ENCODE data around the gene CCT6A. TPM values are rescaled to one million over a fixed set of nuclear protein-coding genes. Genes with fewer than 3 reads are reported as not detected.
"Not testable (repeated sequence)": the region's sequence is repeated elsewhere in the genome, so short reads cannot be mapped to it uniquely, and the experiment has no call there.

The CCT6A gene
- total RNA-seq, 1 donor from 2014 or later = 113 TPM

GRCh38 chr7:56048245-56048644 is 3.3 kb upstream of the CCT6A start:
- Histone ChIP-seq H3K4me3 (ENCODE audit: low read length in 3 of 3) (no peak overlapping the region), H3K27me3 (ENCODE audit: control insufficient read depth in 3 of 3, insufficient read depth in 3 of 3, low read length in 3 of 3) (no peaks in the 10 kb centered on the region), H3K9me3 (ENCODE audit: control insufficient read depth in 3 of 3, low read length in 3 of 3) (no peaks in the 10 kb centered on the region), H3K27ac (ENCODE audit: low read depth, low read length) (no peak overlapping the region), H3K4me1 (ENCODE audit: control insufficient read depth in 3 of 3, insufficient read depth in 3 of 3, low read length in 3 of 3) (peaks cover 16 to 28% (median 21%) of the 10 kb centered on the region in 3 donors), H3K9ac (ENCODE audit: low read depth in 1 of 3, low read length in 3 of 3) (no peak overlapping the region), H3K36me3 (ENCODE audit: control insufficient read depth in 3 of 3, insufficient read depth in 3 of 3, low read length in 3 of 3) (peaks cover 2 to 4% (median 2%) of the 10 kb centered on the region in 3 donors)

GRCh38 chr7:56048763-56049162 is 2.8 kb upstream of the CCT6A start:
- H3K9ac ChIP-seq (ENCODE audit: low read depth in 1 of 3, low read length in 3 of 3); H3K9me3 ChIP-seq (ENCODE audit: control insufficient read depth in 3 of 3, low read length in 3 of 3); H3K4me3 ChIP-seq (ENCODE audit: low read length in 3 of 3); H3K27ac ChIP-seq (ENCODE audit: low read depth, low read length); H3K36me3 ChIP-seq (ENCODE audit: control insufficient read depth in 3 of 3, insufficient read depth in 3 of 3, low read length in 3 of 3); H3K27me3 ChIP-seq (ENCODE audit: control insufficient read depth in 3 of 3, insufficient read depth in 3 of 3, low read length in 3 of 3): not testable (repeated sequence)
- H3K4me1 ChIP-seq (ENCODE audit: control insufficient read depth in 3 of 3, insufficient read depth in 3 of 3, low read length in 3 of 3) = peaks cover 16 to 31% (median 21%) of the 10 kb centered on the region in 3 donors

DNA sequence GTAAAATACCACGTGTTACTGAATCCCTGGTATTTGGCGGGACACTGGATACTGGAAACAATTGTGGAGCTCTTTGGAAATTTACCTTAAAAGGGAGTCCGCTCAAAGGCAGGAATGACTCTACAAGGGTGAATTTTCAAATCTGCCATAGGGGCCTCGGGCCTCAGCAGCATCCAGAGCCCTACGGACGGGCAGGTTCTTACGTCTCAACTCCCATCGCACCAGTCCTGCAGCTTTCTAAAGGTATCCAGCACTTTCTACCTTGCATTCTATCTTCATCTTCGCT is 569 bp upstream of the CCT6A start:
- peak overlapping the region; percentile 92 for H3K27ac ChIP-seq (ENCODE audit: low read depth, low read length)
- H3K9me3 ChIP-seq (ENCODE audit: control insufficient read depth in 3 of 3, low read length in 3 of 3) = no peaks in the 10 kb centered on the region
- H3K36me3 ChIP-seq (ENCODE audit: control insufficient read depth in 3 of 3, insufficient read depth in 3 of 3, low read length in 3 of 3) = peaks cover 13 to 24% (median 22%) of the 10 kb centered on the region in 3 donors
- peaks cover 16 to 31% (median 21%) of the 10 kb centered on the region in 3 donors for H3K4me1 ChIP-seq (ENCODE audit: control insufficient read depth in 3 of 3, insufficient read depth in 3 of 3, low read length in 3 of 3)
- no peaks in the 10 kb centered on the region for H3K27me3 ChIP-seq (ENCODE audit: control insufficient read depth in 3 of 3, insufficient read depth in 3 of 3, low read length in 3 of 3)
- H3K4me3 ChIP-seq (ENCODE audit: low read length in 3 of 3) = peak overlapping the region; percentile 96 to 99 (median 99)
- peak overlapping the region; percentile 97 to 98 (median 98) for H3K9ac ChIP-seq (ENCODE audit: low read depth in 1 of 3, low read length in 3 of 3)

GRCh38 chr7:56053379-56053778 is 1.8 kb downstream of the CCT6A start:
- H3K4me3 ChIP-seq (ENCODE audit: low read length in 3 of 3) = no peak overlapping the region
- no peak overlapping the region for H3K9ac ChIP-seq (ENCODE audit: low read depth in 1 of 3, low read length in 3 of 3)
- no peaks in the 10 kb centered on the region for H3K9me3 ChIP-seq (ENCODE audit: control insufficient read depth in 3 of 3, low read length in 3 of 3)
- H3K27ac ChIP-seq (ENCODE audit: low read depth, low read length) = no peak overlapping the region
- H3K36me3 ChIP-seq (ENCODE audit: control insufficient read depth in 3 of 3, insufficient read depth in 3 of 3, low read length in 3 of 3) = peaks cover 25 to 45% (median 41%) of the 10 kb centered on the region in 3 donors
- H3K27me3 ChIP-seq (ENCODE audit: control insufficient read depth in 3 of 3, insufficient read depth in 3 of 3, low read length in 3 of 3) = no peaks in the 10 kb centered on the region
- peaks cover 16 to 31% (median 21%) of the 10 kb centered on the region in 3 donors for H3K4me1 ChIP-seq (ENCODE audit: control insufficient read depth in 3 of 3, insufficient read depth in 3 of 3, low read length in 3 of 3)

- no peaks in the 10 kb centered on the region for H3K27me3 ChIP-seq (ENCODE audit: control insufficient read depth in 3 of 3, insufficient read depth in 3 of 3, low read length in 3 of 3)
- H3K9me3 ChIP-seq (ENCODE audit: control insufficient read depth in 3 of 3, low read length in 3 of 3) = no peaks in the 10 kb centered on the region
- H3K27ac ChIP-seq (ENCODE audit: low read depth, low read length) = no peak overlapping the region
- no peak overlapping the region for H3K4me3 ChIP-seq (ENCODE audit: low read length in 3 of 3)
- H3K36me3 ChIP-seq (ENCODE audit: control insufficient read depth in 3 of 3, insufficient read depth in 3 of 3, low read length in 3 of 3) = peaks cover 29 to 50% (median 47%) of the 10 kb centered on the region in 3 donors
- H3K9ac ChIP-seq (ENCODE audit: low read depth in 1 of 3, low read length in 3 of 3) = no peak overlapping the region
- H3K4me1 ChIP-seq (ENCODE audit: control insufficient read depth in 3 of 3, insufficient read depth in 3 of 3, low read length in 3 of 3) = peaks cover 16 to 31% (median 21%) of the 10 kb centered on the region in 3 donors
Observed at GRCh38 chr7:56053993-56054392, 2.4 kb downstream of the CCT6A start.

GRCh38 chr7:56062382-56062781 is 10.8 kb downstream of the CCT6A start:
- no peak overlapping the region for H3K27ac ChIP-seq (ENCODE audit: low read depth, low read length)
- peaks cover 3 to 6% (median 4%) of the 10 kb centered on the region in 3 donors for H3K4me1 ChIP-seq (ENCODE audit: control insufficient read depth in 3 of 3, insufficient read depth in 3 of 3, low read length in 3 of 3)
- H3K9ac ChIP-seq (ENCODE audit: low read depth in 1 of 3, low read length in 3 of 3) = no peak overlapping the region
- no peaks in the 10 kb centered on the region for H3K27me3 ChIP-seq (ENCODE audit: control insufficient read depth in 3 of 3, insufficient read depth in 3 of 3, low read length in 3 of 3)
- no peaks in the 10 kb centered on the region for H3K9me3 ChIP-seq (ENCODE audit: control insufficient read depth in 3 of 3, low read length in 3 of 3)
- H3K4me3 ChIP-seq (ENCODE audit: low read length in 3 of 3) = no peak overlapping the region
- peaks cover 24 to 50% (median 48%) of the 10 kb centered on the region in 3 donors for H3K36me3 ChIP-seq (ENCODE audit: control insufficient read depth in 3 of 3, insufficient read depth in 3 of 3, low read length in 3 of 3)

- H3K4me3 ChIP-seq (ENCODE audit: low read length in 3 of 3) = peak overlapping the region; percentile 73 to 95 (median 93)
- H3K9ac ChIP-seq (ENCODE audit: low read depth in 1 of 3, low read length in 3 of 3) = peak overlapping the region; percentile 82 to 91 (median 88)
Observed at GRCh38 chr7:56063500-56063881, 11.9 kb downstream of the CCT6A start.

GRCh38 chr7:56063882-56064625 is 12.5 kb downstream of the CCT6A start, which contains the start of gene SUMF2:
Gene SUMF2, plus strand, starts transcription at chr7:56064286. Its CDS starts 26 bp downstream, at chr7:56064312.
- no peaks in the 10 kb centered on the region for H3K27me3 ChIP-seq (ENCODE audit: control insufficient read depth in 3 of 3, insufficient read depth in 3 of 3, low read length in 3 of 3)
- H3K9ac ChIP-seq (ENCODE audit: low read depth in 1 of 3, low read length in 3 of 3) = peak within 1 kb of the TSS; percentile 82 to 91 (median 88)
- peaks cover 19 to 42% (median 35%) of the 10 kb centered on the region in 3 donors for H3K36me3 ChIP-seq (ENCODE audit: control insufficient read depth in 3 of 3, insufficient read depth in 3 of 3, low read length in 3 of 3)
- H3K9me3 ChIP-seq (ENCODE audit: control insufficient read depth in 3 of 3, low read length in 3 of 3) = no peaks in the 10 kb centered on the region
- peak within 1 kb of the TSS; percentile 85 for H3K27ac ChIP-seq (ENCODE audit: low read depth, low read length)
- H3K4me1 ChIP-seq (ENCODE audit: control insufficient read depth in 3 of 3, insufficient read depth in 3 of 3, low read length in 3 of 3) = peaks cover 3 to 6% (median 4%) of the 10 kb centered on the region in 3 donors
- H3K4me3 ChIP-seq (ENCODE audit: low read length in 3 of 3) = peak within 1 kb of the TSS; percentile 73 to 95 (median 93)

More at GRCh38 chr7:56063500-56063881, 11.9 kb downstream of the CCT6A start:
- Histone ChIP-seq H3K9me3 (ENCODE audit: control insufficient read depth in 3 of 3, low read length in 3 of 3) (no peaks in the 10 kb centered on the region), H3K4me1 (ENCODE audit: control insufficient read depth in 3 of 3, insufficient read depth in 3 of 3, low read length in 3 of 3) (peaks cover 3 to 6% (median 4%) of the 10 kb centered on the region in 3 donors), H3K36me3 (ENCODE audit: control insufficient read depth in 3 of 3, insufficient read depth in 3 of 3, low read length in 3 of 3) (peaks cover 17 to 44% (median 37%) of the 10 kb centered on the region in 3 donors), H3K27me3 (ENCODE audit: control insufficient read depth in 3 of 3, insufficient read depth in 3 of 3, low read length in 3 of 3) (no peaks in the 10 kb centered on the region), H3K27ac (ENCODE audit: low read depth, low read length) (peak overlapping the region; percentile 85)

DNA sequence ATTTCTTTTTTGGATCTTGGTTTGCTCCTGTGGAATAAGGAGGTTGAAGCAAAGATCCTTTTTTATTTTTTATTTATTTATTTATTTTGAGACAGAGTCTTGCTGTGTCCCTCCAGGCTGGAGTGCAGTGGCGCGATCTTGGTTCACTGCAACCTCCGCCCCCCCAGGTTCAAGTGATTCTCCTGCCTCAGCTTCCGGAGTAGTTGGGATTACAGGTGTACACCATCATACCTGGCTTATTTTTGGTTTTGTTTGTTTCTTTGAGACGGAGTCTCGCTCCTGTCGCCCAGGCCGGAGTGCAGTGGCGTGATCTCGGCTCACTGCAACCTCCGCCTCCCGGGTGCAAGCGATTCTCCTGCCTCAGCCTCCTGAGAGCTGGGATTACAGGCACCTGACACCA is 14.8 kb downstream of the CCT6A start:
- not testable (repeated sequence) for H3K27ac ChIP-seq (ENCODE audit: low read depth, low read length); H3K9me3 ChIP-seq (ENCODE audit: control insufficient read depth in 3 of 3, low read length in 3 of 3); H3K4me3 ChIP-seq (ENCODE audit: low read length in 3 of 3); H3K9ac ChIP-seq (ENCODE audit: low read depth in 1 of 3, low read length in 3 of 3); H3K27me3 ChIP-seq (ENCODE audit: control insufficient read depth in 3 of 3, insufficient read depth in 3 of 3, low read length in 3 of 3); H3K4me1 ChIP-seq (ENCODE audit: control insufficient read depth in 3 of 3, insufficient read depth in 3 of 3, low read length in 3 of 3)
- peaks cover 15 to 34% (median 19%) of the 10 kb centered on the region in 3 donors for H3K36me3 ChIP-seq (ENCODE audit: control insufficient read depth in 3 of 3, insufficient read depth in 3 of 3, low read length in 3 of 3)

DNA sequence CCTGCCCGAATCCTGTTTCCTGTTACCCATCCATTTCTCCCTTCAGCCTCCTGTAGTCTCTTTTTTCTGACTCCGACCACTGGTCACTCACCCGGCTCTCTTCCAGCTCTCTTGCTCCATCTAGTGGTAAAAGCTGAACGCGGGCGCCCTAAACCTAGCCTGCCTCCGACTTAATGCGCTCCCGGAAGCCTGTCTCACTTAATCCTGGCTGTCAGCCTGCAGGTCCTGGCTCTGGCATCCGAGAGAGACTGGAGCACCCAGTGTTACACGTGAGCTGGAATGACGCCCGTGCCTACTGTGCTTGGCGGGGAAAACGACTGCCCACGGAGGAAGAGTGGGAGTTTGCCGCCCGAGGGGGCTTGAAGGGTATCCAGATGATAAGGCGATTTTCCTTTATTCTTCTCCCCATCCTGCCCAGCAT is 22.8 kb downstream of the CCT6A start:
- Histone ChIP-seq H3K27me3 (ENCODE audit: control insufficient read depth in 3 of 3, insufficient read depth in 3 of 3, low read length in 3 of 3) (no peaks in the 10 kb centered on the region), H3K9ac (ENCODE audit: low read depth in 1 of 3, low read length in 3 of 3) (peak overlapping the region in 1 of 3 donors; percentile 58), H3K9me3 (ENCODE audit: control insufficient read depth in 3 of 3, low read length in 3 of 3) (no peaks in the 10 kb centered on the region), H3K27ac (ENCODE audit: low read depth, low read length) (no peak overlapping the region), H3K4me3 (ENCODE audit: low read length in 3 of 3) (no peak overlapping the region), H3K4me1 (ENCODE audit: control insufficient read depth in 3 of 3, insufficient read depth in 3 of 3, low read length in 3 of 3) (peaks cover 19 to 20% (median 19%) of the 10 kb centered on the region in 3 donors), H3K36me3 (ENCODE audit: control insufficient read depth in 3 of 3, insufficient read depth in 3 of 3, low read length in 3 of 3) (peaks cover 8 to 25% (median 14%) of the 10 kb centered on the region in 3 donors)

Data from skeletal muscle tissue (tissue), 4 donors.